Epithelial cell of esophagus (primary cell): ENCODE data around the gene SDF4.
A peak's percentile ranks its signal among the peaks of the same experiment; 100 is the strongest.

Experiments used
- DNase-seq: peaks from one replicate; pipeline ENCODE4 v3.0.0; 2010; ENCODE audit warnings: low read depth
- H3K4me3 ChIP-seq: 2 replicates; pipeline ENCODE4 v1.5.1; 2011; ENCODE audit warnings: mild to moderate bottlenecking, low read length, control low read depth
- TF ChIP-seq, protein P1 (sequence below): IDR thresholded peaks from 2 replicates; pipeline ENCODE4 v1.5.1; 2011; ENCODE audit warnings: low read depth, mild to moderate bottlenecking, low read length, control low read depth, inconsistent platforms; ENCODE audit not compliant: insufficient read depth; ENCODE audit errors: missing control alignments

Gene SDF4

DNA sequence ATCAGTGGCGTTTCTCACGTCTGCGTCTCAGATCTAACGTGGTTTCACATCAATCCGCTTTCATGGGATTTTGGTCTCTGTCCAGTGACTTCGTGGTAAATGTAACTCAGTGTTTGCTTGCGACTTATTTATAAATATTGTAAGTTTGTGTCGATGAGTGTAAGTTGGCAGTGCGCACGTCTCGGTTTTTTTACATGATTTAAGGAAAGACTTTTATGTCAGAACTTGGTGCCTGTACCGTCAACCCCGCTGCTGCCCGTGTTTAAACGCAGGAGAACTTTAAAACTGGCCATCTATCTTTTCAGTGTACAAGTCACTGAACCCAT, 1.7 kb upstream of the SDF4 start:
- TF ChIP-seq, protein P1, sequence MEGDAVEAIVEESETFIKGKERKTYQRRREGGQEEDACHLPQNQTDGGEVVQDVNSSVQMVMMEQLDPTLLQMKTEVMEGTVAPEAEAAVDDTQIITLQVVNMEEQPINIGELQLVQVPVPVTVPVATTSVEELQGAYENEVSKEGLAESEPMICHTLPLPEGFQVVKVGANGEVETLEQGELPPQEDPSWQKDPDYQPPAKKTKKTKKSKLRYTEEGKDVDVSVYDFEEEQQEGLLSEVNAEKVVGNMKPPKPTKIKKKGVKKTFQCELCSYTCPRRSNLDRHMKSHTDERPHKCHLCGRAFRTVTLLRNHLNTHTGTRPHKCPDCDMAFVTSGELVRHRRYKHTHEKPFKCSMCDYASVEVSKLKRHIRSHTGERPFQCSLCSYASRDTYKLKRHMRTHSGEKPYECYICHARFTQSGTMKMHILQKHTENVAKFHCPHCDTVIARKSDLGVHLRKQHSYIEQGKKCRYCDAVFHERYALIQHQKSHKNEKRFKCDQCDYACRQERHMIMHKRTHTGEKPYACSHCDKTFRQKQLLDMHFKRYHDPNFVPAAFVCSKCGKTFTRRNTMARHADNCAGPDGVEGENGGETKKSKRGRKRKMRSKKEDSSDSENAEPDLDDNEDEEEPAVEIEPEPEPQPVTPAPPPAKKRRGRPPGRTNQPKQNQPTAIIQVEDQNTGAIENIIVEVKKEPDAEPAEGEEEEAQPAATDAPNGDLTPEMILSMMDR, result no peak
- DNase-seq, result no peak
- no peak overlapping the region for H3K4me3 ChIP-seq

DNA sequence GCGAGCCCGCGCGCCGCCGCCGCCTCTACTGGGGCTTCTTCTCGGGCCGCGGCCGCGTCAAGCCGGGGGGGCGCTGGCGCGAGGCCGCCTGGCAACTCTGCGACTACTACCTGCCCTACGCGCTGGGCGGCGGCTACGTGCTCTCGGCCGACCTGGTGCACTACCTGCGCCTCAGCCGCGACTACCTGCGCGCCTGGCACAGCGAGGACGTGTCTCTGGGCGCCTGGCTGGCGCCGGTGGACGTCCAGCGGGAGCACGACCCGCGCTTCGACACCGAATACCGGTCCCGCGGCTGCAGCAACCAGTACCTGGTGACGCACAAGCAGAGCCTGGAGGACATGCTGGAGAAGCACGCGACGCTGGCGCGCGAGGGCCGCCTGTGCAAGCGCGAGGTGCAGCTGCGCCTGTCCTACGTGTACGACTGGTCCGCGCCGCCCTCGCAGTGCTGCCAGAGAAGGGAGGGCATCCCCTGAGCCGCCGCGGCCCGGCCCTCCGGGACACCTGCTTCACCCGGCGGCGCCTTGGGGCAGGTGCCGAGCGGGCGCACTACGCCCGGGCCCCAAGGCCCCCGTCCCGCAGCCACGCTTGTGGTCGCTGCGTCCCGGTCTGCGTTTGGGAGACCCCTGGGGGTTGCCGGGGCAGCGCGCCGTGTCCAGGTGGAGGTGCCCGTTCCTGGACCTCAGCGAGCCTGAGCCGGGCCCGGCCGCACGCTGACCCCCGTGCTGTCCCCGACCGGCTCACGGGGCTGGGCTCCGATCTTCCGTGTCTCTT, 1.2 kb upstream of the SDF4 start:
- TF ChIP-seq, protein P1, result no peak
- peak overlapping the region; percentile 19 for H3K4me3 ChIP-seq
- DNase-seq, result no peak

GRCh38 chr1:1232208-1232795, 501 bp upstream of the SDF4 start, which contains the start of gene B3GALT6:
TSS of gene B3GALT6 (plus strand) at chr1:1232237. CDS start at chr1:1232279, 42 bp downstream.
- TF ChIP-seq, protein P1, result no peak
- DNase-seq, result no peak
- H3K4me3 ChIP-seq, result peak within 1 kb of the TSS; percentile 95

- H3K4me3 ChIP-seq, result peak overlapping the region; percentile 95
- TF ChIP-seq, protein P1, result peak; percentile 47
- peak; percentile 58 for DNase-seq
These were observed 973 bp downstream of the SDF4 start for GRCh38 chr1:1230656-1231399.

- no peak for DNase-seq
- H3K4me3 ChIP-seq, result no peak overlapping the region
- TF ChIP-seq, protein P1, result no peak
These were observed 2.0 kb downstream of the SDF4 start for GRCh38 chr1:1229770-1230169.

DNA sequence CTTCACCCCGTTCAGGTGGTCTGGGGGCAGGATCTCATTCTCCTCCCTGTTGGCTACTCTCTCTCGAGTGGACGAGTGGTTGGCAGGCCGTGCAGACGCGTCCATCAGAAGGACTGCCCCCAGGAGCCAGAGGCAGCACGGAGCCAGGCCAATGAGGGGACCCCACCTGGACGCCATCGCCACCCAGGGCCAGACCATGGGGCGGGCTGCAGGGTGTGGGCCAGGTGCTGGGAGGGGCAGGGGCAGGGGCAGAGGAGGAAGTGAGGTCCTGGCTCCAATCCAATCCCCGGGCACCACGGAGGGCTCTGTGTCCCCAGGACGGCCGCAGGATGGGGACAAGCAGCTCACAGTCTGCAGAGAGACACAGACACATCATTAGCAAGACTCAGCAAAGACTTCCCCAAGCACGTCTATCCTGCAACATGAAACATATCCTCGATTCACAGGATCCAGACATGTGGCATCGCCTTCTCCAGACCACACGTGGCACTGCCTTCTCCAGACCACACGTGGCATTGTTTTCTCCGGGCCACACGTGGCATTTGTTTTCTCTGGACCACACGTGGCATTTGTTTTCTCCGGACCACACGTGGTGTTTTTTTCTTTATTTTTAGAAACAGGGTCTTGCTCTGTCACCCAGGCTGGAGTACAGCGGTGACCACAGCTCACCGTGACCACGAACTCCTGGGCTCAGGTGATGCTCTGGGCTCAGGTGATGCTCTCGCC, 3.0 kb downstream of the SDF4 start:
- H3K4me3 ChIP-seq, result no peak overlapping the region
- DNase-seq, result no peak
- TF ChIP-seq, protein P1, result no peak
